HUES48 (cell line): ENCODE results near the gene LEMD1.
A peak's percentile ranks its signal among the peaks of the same experiment; 100 is the strongest.
"Not testable (repeated sequence)": the region's sequence is repeated elsewhere in the genome, so short reads cannot be mapped to it uniquely, and the experiment has no call there.

Experiments
- H3K27ac ChIP-seq: one replicate; pipeline ENCODE4 v1.7.0; 2013; ENCODE audit warnings: low read depth, low read length, inconsistent platforms
- H3K27me3 ChIP-seq: 2 replicates; pipeline ENCODE4 v1.6.1; 2013; ENCODE audit warnings: mild to moderate bottlenecking, low read length; ENCODE audit not compliant: control insufficient read depth, insufficient read depth
- H3K36me3 ChIP-seq: 2 replicates; pipeline ENCODE4 v1.6.1; 2013; ENCODE audit warnings: low read length; ENCODE audit not compliant: control insufficient read depth, insufficient read depth
- H3K4me1 ChIP-seq: 2 replicates; pipeline ENCODE4 v1.6.1; 2013; ENCODE audit warnings: mild to moderate bottlenecking, low read length; ENCODE audit not compliant: control insufficient read depth, insufficient read depth
- H3K4me3 ChIP-seq: 2 replicates; pipeline ENCODE4 v1.5.1; 2013; ENCODE audit warnings: mild to moderate bottlenecking, low read depth, low read length
- H3K9ac ChIP-seq: 2 replicates; pipeline ENCODE4 v1.6.1; 2013; ENCODE audit warnings: mild to moderate bottlenecking, low read depth, low read length, moderate library complexity
- H3K9me3 ChIP-seq: 2 replicates; pipeline ENCODE4 v1.6.1; 2013; ENCODE audit warnings: low read length; ENCODE audit not compliant: control insufficient read depth, insufficient read depth

LEMD1 gene

DNA sequence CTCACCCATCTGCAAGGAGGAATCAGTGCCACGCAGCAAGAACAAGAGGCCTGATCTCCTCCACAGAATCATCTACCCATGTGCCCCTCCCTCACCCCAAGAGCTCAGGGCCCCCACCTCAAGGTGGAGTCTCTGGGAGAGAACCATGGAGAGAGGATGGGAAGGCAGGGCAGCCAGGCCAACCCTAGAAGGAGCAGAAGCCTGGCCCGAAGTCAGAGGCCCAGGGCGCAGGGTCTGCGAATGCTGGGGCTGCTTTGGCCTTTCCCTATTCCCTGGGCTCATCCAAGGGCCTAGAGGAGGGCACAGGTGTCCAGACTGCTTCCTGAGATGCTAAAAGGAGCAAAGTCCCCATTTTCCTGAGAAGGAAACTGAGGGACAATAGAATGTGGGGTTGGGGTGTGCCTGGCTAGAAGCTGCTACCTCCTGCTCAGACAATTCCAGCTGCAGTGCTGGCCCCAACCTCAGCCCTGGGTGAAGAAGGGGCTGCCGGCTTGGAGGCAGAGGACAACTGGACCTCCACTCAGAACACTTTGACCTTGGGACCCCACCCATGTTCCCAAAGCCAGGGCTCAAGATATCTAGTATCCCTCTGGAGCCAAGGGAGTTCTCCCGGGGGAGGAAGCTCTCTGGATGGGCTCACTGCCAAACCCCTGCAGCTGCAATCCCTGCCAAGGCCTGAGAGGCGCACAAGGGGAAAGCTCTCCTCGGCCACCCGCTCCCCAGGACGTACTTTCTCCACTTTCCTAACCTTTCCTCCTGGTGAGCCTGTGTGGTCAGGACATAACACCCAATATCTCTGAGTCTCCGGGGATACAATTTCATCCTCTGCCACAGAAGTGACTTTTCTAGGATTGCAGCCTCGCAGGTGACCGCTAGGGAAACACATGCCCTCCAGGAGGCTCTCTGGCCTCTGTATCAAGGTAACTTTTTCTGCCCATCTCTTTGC is 16.6 kb upstream of the LEMD1 start:
- H3K27ac ChIP-seq: no peak overlapping the region
- H3K9ac ChIP-seq: no peak overlapping the region
- no peaks in the 10 kb centered on the region for H3K36me3 ChIP-seq
- H3K9me3 ChIP-seq: no peaks in the 10 kb centered on the region
- H3K27me3 ChIP-seq: peaks cover 13% of the 10 kb centered on the region; the same call in 1 of the 2 replicates
- peaks cover 51% of the 10 kb centered on the region for H3K4me1 ChIP-seq
- H3K4me3 ChIP-seq: no peak overlapping the region

DNA sequence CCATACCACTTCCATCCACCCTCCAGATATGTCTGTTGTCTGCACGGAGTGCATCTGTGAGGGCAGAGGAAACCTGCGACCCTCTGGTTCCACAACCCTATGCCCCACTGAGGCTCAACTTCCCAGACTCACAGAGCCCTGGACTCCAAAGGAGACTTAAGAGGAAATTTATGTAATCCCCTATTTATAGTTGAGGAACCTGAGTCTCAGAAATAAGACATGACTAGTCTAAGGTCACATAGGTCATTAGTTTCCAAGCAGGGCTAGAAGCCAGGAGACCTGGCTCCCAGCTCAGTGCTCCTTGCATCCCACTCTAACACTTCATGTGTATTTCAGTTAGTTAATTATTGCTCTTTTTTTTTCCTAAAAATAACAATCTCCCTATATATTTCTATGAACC is 15.7 kb upstream of the LEMD1 start:
- peaks cover 42% of the 10 kb centered on the region for H3K4me1 ChIP-seq
- H3K36me3 ChIP-seq: no peaks in the 10 kb centered on the region
- H3K4me3 ChIP-seq: no peak overlapping the region
- no peak overlapping the region for H3K9ac ChIP-seq
- H3K27me3 ChIP-seq: peaks cover 9% of the 10 kb centered on the region; the same call in 1 of the 2 replicates
- no peak overlapping the region for H3K27ac ChIP-seq
- H3K9me3 ChIP-seq: no peaks in the 10 kb centered on the region

DNA sequence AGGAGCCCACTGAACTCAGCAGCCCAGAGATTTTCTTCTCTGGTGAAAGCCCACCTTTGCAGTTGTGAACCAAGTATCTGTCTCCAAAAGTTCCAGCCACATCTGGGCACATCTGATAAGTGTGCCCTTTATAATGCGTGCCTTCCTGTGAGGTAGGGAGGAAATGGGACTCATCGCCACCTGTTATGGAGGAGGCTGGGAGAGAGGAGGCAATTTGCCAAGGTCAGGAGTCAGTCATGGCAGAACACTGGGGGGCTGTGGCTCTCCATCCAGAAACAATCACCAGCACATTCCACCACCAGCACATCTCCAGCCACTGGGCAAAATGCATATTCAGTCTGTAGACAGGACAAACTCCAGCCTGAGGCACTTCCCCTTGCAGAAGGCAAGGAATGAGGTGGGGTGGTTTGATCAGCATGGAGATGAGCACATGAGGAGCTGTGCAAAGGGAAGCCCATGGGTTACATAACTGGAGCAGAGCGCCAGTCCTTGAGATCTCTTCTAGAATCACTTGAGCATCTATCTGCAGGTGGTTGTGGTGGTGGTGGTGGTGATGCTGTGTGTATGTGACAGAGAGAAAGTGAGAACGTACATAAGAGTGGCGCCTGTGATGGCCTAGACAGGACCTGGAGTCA is 15.0 kb upstream of the LEMD1 start:
- H3K36me3 ChIP-seq: no peaks in the 10 kb centered on the region
- no peak overlapping the region for H3K27ac ChIP-seq
- no peak overlapping the region for H3K9ac ChIP-seq
- H3K4me3 ChIP-seq: no peak overlapping the region
- peaks cover 9% of the 10 kb centered on the region; the same call in 1 of the 2 replicates for H3K27me3 ChIP-seq
- no peaks in the 10 kb centered on the region for H3K9me3 ChIP-seq
- peaks cover 38% of the 10 kb centered on the region for H3K4me1 ChIP-seq

DNA sequence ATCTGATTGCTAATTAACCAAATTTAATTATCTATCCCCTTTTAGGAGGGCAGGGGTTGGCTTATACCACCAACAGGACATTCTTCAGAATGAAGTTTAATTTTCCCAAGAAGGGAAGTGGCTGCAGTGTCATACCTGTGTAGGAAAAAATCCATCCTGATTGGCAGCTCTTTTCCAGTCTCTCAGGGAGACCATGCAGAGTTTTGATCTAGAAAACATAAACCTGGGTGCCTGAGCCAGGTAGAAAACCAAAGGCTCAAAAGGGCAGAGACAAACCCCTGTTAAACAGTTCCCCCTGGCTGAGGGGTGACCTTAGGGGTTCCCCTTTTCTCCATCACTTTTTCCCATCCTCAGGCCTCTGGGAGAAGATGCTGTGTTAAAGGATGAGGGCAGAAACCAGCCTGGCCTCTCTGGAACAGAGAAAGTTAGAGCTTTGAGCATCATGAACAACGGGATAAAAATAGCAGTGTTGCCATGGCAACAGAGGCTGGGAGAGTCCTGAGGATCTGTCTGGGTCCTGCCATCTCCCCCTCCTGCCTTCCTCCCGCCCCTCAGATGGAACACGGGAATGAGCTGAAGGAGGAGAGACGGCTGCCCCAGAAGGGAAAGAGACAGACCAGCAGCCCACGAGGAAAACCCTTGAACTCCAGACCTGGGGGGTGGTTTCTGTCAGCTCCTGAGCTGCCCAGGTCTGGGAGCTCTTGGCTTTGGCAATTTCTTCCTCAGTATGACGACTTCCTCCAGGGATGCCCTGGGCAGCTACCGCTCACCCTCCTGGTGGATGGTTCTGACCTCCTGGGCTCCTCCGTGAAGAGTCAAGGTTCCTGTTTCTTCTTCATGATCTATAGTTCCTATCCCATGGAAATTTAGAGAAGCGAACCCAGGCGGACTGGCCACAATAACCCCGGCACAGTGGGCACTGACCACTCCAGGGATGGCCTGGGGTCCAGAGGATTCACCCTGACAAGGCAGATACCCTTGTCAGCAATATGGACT is 14.0 kb upstream of the LEMD1 start:
- no peaks in the 10 kb centered on the region for H3K36me3 ChIP-seq
- H3K27ac ChIP-seq: no peak overlapping the region
- peaks cover 32% of the 10 kb centered on the region for H3K4me1 ChIP-seq
- no peaks in the 10 kb centered on the region for H3K9me3 ChIP-seq
- no peak overlapping the region for H3K4me3 ChIP-seq
- peaks cover 9% of the 10 kb centered on the region; the same call in 1 of the 2 replicates for H3K27me3 ChIP-seq
- H3K9ac ChIP-seq: no peak overlapping the region

DNA sequence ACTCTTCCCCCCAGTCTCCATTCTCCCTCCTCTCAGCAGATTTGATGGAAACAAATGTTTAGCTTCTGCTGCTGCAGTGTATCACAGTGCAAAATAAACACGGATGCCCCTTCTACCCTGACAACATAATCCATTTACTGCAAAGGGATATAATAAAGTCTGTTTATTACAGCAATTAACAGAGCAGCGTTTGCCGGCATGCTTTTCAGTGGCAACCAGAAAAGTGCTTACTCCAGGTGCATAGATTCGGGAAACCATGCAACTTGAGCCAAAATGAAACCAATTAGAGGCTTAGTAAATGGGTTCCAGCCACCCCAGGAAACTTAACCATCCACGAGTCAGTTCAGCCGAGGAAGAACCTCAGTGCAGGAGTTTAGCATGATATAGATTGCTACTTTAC is 12.9 kb upstream of the LEMD1 start:
- Histone ChIP-seq H3K4me3 (no peak overlapping the region), H3K9me3 (no peaks in the 10 kb centered on the region), H3K9ac (no peak overlapping the region), H3K4me1 (peaks cover 27% of the 10 kb centered on the region), H3K27me3 (peaks cover 15% of the 10 kb centered on the region), H3K36me3 (no peaks in the 10 kb centered on the region), H3K27ac (no peak overlapping the region)

DNA sequence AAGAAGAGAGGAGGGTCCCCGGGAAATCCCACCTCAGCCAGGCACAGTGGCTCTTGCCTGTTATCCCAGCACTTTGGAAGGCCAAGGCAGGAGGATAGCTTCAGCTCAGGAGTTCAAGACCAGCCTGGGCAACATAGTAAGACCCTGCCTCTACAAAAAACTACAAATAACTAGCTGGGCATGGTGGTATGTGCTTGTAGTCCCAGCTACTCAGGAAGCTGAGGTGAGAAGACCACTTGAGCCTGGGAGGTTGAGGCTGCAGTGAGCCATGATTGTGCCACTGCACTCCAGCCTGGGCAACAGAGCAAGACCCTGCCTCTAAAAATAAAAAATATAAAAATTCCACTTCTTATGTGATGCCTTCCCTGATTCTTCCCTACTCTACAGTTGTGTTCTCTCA is 10.8 kb upstream of the LEMD1 start:
- not testable (repeated sequence) for H3K9me3 ChIP-seq, H3K36me3 ChIP-seq, H3K9ac ChIP-seq, H3K27ac ChIP-seq, H3K4me3 ChIP-seq
- peaks cover 12% of the 10 kb centered on the region for H3K4me1 ChIP-seq
- H3K27me3 ChIP-seq: peaks cover 29% of the 10 kb centered on the region

DNA sequence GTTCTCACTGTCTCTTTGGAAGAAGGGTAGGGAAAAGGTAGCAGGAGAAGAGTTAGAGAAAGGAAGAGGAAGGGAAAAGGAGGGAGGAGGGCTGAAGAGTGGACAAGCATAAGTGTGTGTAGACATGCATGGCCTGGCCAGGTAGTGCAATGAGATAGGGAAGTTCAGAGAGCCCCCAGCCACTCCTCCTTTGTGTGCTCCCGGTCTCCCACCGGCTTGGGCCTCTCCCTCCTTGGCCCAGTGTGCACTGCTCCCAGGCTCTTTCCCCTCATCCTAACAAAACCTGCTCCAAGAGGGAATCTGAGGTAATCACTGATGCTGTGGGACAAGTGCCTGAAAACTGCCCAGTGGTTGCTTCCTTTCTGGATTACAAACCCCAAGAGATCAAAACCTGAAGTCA is 10.3 kb upstream of the LEMD1 start:
- Histone ChIP-seq H3K9ac (no peak overlapping the region), H3K27me3 (peaks cover 33% of the 10 kb centered on the region), H3K4me1 (peaks cover 12% of the 10 kb centered on the region), H3K36me3 (no peaks in the 10 kb centered on the region), H3K4me3 (no peak overlapping the region), H3K9me3 (no peaks in the 10 kb centered on the region), H3K27ac (no peak overlapping the region)

DNA sequence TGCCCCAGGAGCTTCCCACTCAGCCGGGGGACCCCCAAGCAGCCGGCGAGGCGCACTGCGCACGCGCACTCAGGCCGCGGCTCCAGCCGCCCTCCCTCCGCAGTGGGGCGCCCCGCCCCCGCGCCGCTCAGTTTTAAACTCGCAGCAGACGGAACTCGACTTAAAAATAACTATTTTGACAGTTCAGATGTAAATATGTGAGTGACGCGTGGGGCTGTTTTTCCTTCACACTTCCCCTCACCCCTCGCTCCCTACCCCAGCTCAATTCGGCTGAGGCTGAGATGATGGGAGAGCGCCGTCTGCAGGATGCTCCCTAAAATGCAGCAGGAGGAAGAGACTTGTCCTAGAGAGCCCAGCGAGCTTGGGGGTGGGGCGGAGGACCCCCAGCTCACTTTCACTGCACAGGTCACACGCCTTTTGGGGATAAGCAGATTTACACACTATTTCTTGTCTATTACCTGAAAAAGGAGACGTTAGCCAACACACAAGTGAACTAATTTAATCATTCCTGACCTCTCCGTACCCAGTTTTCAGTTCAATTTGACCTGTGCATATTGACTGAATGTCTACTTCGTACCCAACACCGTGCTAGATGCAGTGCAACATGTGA is 8.9 kb upstream of the LEMD1 start:
- H3K27me3 ChIP-seq: peaks cover 36% of the 10 kb centered on the region
- peaks cover 12% of the 10 kb centered on the region for H3K4me1 ChIP-seq
- peak overlapping the region; percentile 65 for H3K4me3 ChIP-seq
- no peaks in the 10 kb centered on the region for H3K9me3 ChIP-seq
- no peak overlapping the region for H3K9ac ChIP-seq
- H3K36me3 ChIP-seq: no peaks in the 10 kb centered on the region
- no peak overlapping the region for H3K27ac ChIP-seq

DNA sequence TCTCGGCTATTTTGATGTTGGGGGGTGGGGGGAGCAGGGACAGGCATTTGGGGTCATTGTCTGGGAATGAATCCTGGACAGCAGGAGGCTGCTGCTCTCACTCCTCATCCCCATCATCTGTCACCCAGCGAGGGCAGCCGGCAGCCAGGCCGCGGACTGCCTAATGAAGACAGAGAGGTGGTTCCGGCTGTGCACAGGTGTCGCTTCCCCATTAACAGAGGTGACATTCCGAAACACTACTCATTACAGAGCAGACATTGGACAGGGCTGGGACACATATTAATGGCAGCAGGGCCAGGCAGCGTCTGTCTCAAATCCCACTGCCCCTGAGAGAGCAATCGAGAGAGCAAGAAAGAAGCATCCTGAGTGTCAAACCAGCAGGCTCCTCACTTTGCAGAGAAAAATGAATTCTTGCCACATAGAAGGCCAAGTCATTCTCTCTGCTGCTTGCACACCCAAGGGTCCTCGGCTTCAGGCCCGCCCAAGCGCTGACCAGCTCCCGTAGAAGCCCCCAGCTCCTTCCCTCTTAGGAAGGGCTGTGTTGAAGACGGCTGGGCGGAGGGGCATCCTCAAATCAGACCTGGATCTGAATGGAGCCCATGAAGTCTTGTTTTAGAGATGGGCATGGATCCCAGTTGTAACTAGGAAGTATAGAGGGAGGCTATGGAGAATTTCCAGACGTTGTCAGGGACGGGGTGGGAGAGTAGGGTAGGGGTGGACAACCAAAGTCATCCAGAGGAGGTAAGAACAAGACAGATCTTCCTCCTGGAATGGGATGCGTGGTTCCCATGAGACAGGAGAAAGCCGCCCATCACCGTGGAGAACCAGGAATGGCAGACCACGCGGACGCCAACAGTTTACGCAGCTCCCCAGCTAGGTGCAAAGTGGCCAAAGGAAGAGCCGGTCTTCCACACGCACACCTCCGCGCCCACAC is 8.2 kb upstream of the LEMD1 start:
- Histone ChIP-seq H3K4me1 (peaks cover 17% of the 10 kb centered on the region), H3K27me3 (peaks cover 36% of the 10 kb centered on the region), H3K36me3 (no peaks in the 10 kb centered on the region), H3K9me3 (no peaks in the 10 kb centered on the region), H3K27ac (no peak overlapping the region), H3K4me3 (peak overlapping the region; percentile 65), H3K9ac (no peak overlapping the region)
